ENCODE results near the gene CCNK. TPM values are rescaled to one million over a fixed set of nuclear protein-coding genes. Genes with fewer than 3 reads are reported as not detected.

Gene CCNK
- total RNA-seq, 1 donor = 28.6 TPM

GRCh38 chr14:99460793-99461192, 20.4 kb upstream of the CCNK start:
- no peaks in the 10 kb centered on the region for H3K27me3 ChIP-seq (ENCODE audit: insufficient read depth, low read length)
- H3K79me2 ChIP-seq (ENCODE audit: insufficient read depth, low read length) = peaks cover 7% of the 10 kb centered on the region
- no peak overlapping the region for H3K4me2 ChIP-seq (ENCODE audit: insufficient read depth, low read length)
- H3K4me1 ChIP-seq (ENCODE audit: insufficient read depth, low read length) = peaks cover 6% of the 10 kb centered on the region
- no peaks in the 10 kb centered on the region for H3K9me3 ChIP-seq (ENCODE audit: low read depth, low read length)
- no peaks in the 10 kb centered on the region for H4K20me1 ChIP-seq (ENCODE audit: insufficient read depth, low read length)
- H3K4me3 ChIP-seq (ENCODE audit: insufficient read depth, low read length) = no peak overlapping the region
- DNase-seq (ENCODE audit: insufficient read length, low spot score, missing footprints) = no peak
- TF ChIP-seq CTCF (IDR thresholded peaks at IDR 0.05; ENCODE audit: extremely low read depth, low read depth, low read length) = no peak
- H3K27ac ChIP-seq (ENCODE audit: low read depth, low read length) = peak overlapping the region; percentile 11
- peaks cover 45% of the 10 kb centered on the region for H3K36me3 ChIP-seq (ENCODE audit: insufficient read depth, low read length)
- H2AFZ ChIP-seq (ENCODE audit: low read length) = no peak overlapping the region

- no peaks in the 10 kb centered on the region for H3K9me3 ChIP-seq (ENCODE audit: low read depth, low read length)
- DNase-seq (ENCODE audit: insufficient read length, low spot score, missing footprints) = no peak
- H3K4me1 ChIP-seq (ENCODE audit: insufficient read depth, low read length) = peaks cover 6% of the 10 kb centered on the region
- H3K27me3 ChIP-seq (ENCODE audit: insufficient read depth, low read length) = no peaks in the 10 kb centered on the region
- no peaks in the 10 kb centered on the region for H4K20me1 ChIP-seq (ENCODE audit: insufficient read depth, low read length)
- peaks cover 43% of the 10 kb centered on the region for H3K36me3 ChIP-seq (ENCODE audit: insufficient read depth, low read length)
- no peak for TF ChIP-seq CTCF (IDR thresholded peaks at IDR 0.05; ENCODE audit: extremely low read depth, low read depth, low read length)
- H3K27ac ChIP-seq (ENCODE audit: low read depth, low read length) = no peak overlapping the region
- H3K4me2 ChIP-seq (ENCODE audit: insufficient read depth, low read length) = no peak overlapping the region
- no peak overlapping the region for H3K4me3 ChIP-seq (ENCODE audit: insufficient read depth, low read length)
- H2AFZ ChIP-seq (ENCODE audit: low read length) = no peak overlapping the region
- peaks cover 13% of the 10 kb centered on the region for H3K79me2 ChIP-seq (ENCODE audit: insufficient read depth, low read length)
Observed at GRCh38 chr14:99461411-99462085, 19.7 kb upstream of the CCNK start.

GRCh38 chr14:99462210-99462609, 19.0 kb upstream of the CCNK start:
- Histone ChIP-seq H3K79me2 (ENCODE audit: insufficient read depth, low read length) (peaks cover 18% of the 10 kb centered on the region), H2AFZ (ENCODE audit: low read length) (no peak overlapping the region), H3K4me3 (ENCODE audit: insufficient read depth, low read length) (no peak overlapping the region), H3K27ac (ENCODE audit: low read depth, low read length) (no peak overlapping the region), H3K36me3 (ENCODE audit: insufficient read depth, low read length) (peaks cover 37% of the 10 kb centered on the region), H3K9me3 (ENCODE audit: low read depth, low read length) (no peaks in the 10 kb centered on the region), H3K27me3 (ENCODE audit: insufficient read depth, low read length) (no peaks in the 10 kb centered on the region), H3K4me2 (ENCODE audit: insufficient read depth, low read length) (no peak overlapping the region), H3K4me1 (ENCODE audit: insufficient read depth, low read length) (peaks cover 6% of the 10 kb centered on the region), H4K20me1 (ENCODE audit: insufficient read depth, low read length) (no peaks in the 10 kb centered on the region)
- no peak for DNase-seq (ENCODE audit: insufficient read length, low spot score, missing footprints)
- no peak for TF ChIP-seq CTCF (IDR thresholded peaks at IDR 0.05; ENCODE audit: extremely low read depth, low read depth, low read length)

GRCh38 chr14:99463974-99464373, 17.2 kb upstream of the CCNK start:
- peaks cover 17% of the 10 kb centered on the region for H4K20me1 ChIP-seq (ENCODE audit: insufficient read depth, low read length)
- no peak overlapping the region for H3K4me2 ChIP-seq (ENCODE audit: insufficient read depth, low read length)
- no peak for DNase-seq (ENCODE audit: insufficient read length, low spot score, missing footprints)
- no peaks in the 10 kb centered on the region for H3K9me3 ChIP-seq (ENCODE audit: low read depth, low read length)
- no peak for TF ChIP-seq CTCF (IDR thresholded peaks at IDR 0.05; ENCODE audit: extremely low read depth, low read depth, low read length)
- no peak overlapping the region for H3K4me3 ChIP-seq (ENCODE audit: insufficient read depth, low read length)
- no peak overlapping the region for H3K27ac ChIP-seq (ENCODE audit: low read depth, low read length)
- H2AFZ ChIP-seq (ENCODE audit: low read length) = no peak overlapping the region
- H3K79me2 ChIP-seq (ENCODE audit: insufficient read depth, low read length) = peaks cover 36% of the 10 kb centered on the region
- H3K36me3 ChIP-seq (ENCODE audit: insufficient read depth, low read length) = peaks cover 22% of the 10 kb centered on the region
- no peaks in the 10 kb centered on the region for H3K27me3 ChIP-seq (ENCODE audit: insufficient read depth, low read length)
- H3K4me1 ChIP-seq (ENCODE audit: insufficient read depth, low read length) = peaks cover 6% of the 10 kb centered on the region

Measured in osteoblast (primary cell).